Neural cell (in vitro differentiated cells): Measurements from ENCODE around the gene ACAD11.

ENCODE experiments used
- EP300 ChIP-seq: fragments of 450-650 bp; conservative IDR thresholded peaks from 2 replicates; pipeline ENCODE4 v1.6.1; 2014; ENCODE audit warnings: antibody characterized with exemption, mild to moderate bottlenecking, moderate library complexity; ENCODE audit not compliant: poor library complexity, severe bottlenecking
- EZH2 ChIP-seq: fragments of 200-600, 300-800 bp; shearing (Covaris generic), sonication (generic); IDR thresholded peaks from 2 replicates; pipeline ENCODE4 v1.6.1; 2014; ENCODE audit warnings: antibody characterized with exemption, low read length, borderline replicate concordance, mild to moderate bottlenecking; ENCODE audit not compliant: insufficient read depth, poor library complexity, severe bottlenecking
- POLR2AphosphoS5 ChIP-seq: IDR thresholded peaks from 2 replicates; pipeline ENCODE4 v1.6.1; 2012
- RAD21 ChIP-seq: fragments of 450-650 bp; conservative IDR thresholded peaks from 2 replicates; pipeline ENCODE4 v1.6.1; 2014; ENCODE audit warnings: antibody characterized with exemption, mild to moderate bottlenecking, moderate library complexity
- REST ChIP-seq: IDR thresholded peaks from 2 replicates; pipeline ENCODE4 v1.6.1; 2012; ENCODE audit warnings: borderline replicate concordance
- SMC3 ChIP-seq: fragments of 450-650 bp; conservative IDR thresholded peaks from 2 replicates; pipeline ENCODE4 v1.6.1; 2014; ENCODE audit warnings: antibody characterized with exemption, mild to moderate bottlenecking, moderate library complexity; ENCODE audit not compliant: poor library complexity
- TAF1 ChIP-seq: IDR thresholded peaks from 2 replicates; pipeline ENCODE4 v1.6.1; 2012; ENCODE audit warnings: low read depth
- TF ChIP-seq, protein P1 (sequence below): fragments of 450-650 bp; IDR thresholded peaks from 2 replicates; pipeline ENCODE4 v1.5.1; 2014; ENCODE audit warnings: antibody characterized with exemption, mild to moderate bottlenecking, moderate library complexity; ENCODE audit not compliant: poor library complexity, severe bottlenecking

DNA sequence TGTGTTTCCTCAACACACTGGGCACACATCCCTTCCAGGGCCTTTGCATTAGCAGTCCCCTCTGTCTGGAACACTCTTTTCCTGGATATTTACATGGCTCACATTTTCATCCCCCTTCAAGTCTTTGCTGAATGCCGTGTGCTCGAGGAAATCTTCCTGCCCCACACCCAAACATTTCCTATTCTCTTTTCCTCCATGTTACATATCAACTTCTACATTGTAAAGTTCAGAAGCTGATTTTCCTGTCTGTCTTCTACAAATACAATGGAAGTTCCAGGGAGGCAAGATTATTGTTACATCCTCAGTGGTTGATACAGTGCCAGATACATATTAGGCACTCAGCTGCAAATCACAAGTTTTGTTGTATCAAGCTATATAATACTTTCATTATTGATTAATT, 4.1 kb downstream of the ACAD11 start:
- TF ChIP-seq, protein P1, sequence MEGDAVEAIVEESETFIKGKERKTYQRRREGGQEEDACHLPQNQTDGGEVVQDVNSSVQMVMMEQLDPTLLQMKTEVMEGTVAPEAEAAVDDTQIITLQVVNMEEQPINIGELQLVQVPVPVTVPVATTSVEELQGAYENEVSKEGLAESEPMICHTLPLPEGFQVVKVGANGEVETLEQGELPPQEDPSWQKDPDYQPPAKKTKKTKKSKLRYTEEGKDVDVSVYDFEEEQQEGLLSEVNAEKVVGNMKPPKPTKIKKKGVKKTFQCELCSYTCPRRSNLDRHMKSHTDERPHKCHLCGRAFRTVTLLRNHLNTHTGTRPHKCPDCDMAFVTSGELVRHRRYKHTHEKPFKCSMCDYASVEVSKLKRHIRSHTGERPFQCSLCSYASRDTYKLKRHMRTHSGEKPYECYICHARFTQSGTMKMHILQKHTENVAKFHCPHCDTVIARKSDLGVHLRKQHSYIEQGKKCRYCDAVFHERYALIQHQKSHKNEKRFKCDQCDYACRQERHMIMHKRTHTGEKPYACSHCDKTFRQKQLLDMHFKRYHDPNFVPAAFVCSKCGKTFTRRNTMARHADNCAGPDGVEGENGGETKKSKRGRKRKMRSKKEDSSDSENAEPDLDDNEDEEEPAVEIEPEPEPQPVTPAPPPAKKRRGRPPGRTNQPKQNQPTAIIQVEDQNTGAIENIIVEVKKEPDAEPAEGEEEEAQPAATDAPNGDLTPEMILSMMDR, result no peak
- TF ChIP-seq EP300, result no peak
- TF ChIP-seq REST, result no peak
- no peak for TF ChIP-seq SMC3
- no peak for TF ChIP-seq TAF1
- no peak for TF ChIP-seq RAD21
- TF ChIP-seq POLR2AphosphoS5, result no peak
- TF ChIP-seq EZH2, result no peak
